Fibroblast of pulmonary artery (primary cell): ENCODE data around the gene BABAM1.

Experiments
- DNase-seq: peaks from one replicate; pipeline ENCODE4 v3.0.0-alpha.2; 2010; ENCODE audit warnings: low read depth
- H3K4me3 ChIP-seq: replicated peaks from 2 replicates; pipeline ENCODE4 v1.5.1; 2011; ENCODE audit warnings: low read depth, mild to moderate bottlenecking, control low read depth, low read length, moderate library complexity
- CTCF ChIP-seq: IDR thresholded peaks from 2 replicates; pipeline ENCODE4 v1.5.1; 2011; ENCODE audit warnings: mild to moderate bottlenecking, control low read depth, low read length, inconsistent platforms; ENCODE audit errors: missing control alignments

Gene BABAM1

GRCh38 chr19:17285415-17286135 is 18.3 kb downstream of the BABAM1 start:
- no peak overlapping the region for H3K4me3 ChIP-seq
- no peak for TF ChIP-seq CTCF
- DNase-seq: no peak

GRCh38 chr19:17286263-17286662 is 19.0 kb downstream of the BABAM1 start:
- no peak for TF ChIP-seq CTCF
- DNase-seq: no peak

GRCh38 chr19:17286752-17287151 is 19.5 kb downstream of the BABAM1 start:
- no peak overlapping the region for H3K4me3 ChIP-seq
- no peak for TF ChIP-seq CTCF
- DNase-seq: no peak

More at GRCh38 chr19:17286263-17286662, 19.0 kb downstream of the BABAM1 start:
- H3K4me3 ChIP-seq: no peak overlapping the region

GRCh38 chr19:17289489-17289888 is 22.2 kb downstream of the BABAM1 start:
- DNase-seq: peak; percentile 93
- no peak for TF ChIP-seq CTCF
- peak overlapping the region; percentile 12 for H3K4me3 ChIP-seq

GRCh38 chr19:17292301-17293074 is 25.2 kb downstream of the BABAM1 start:
- H3K4me3 ChIP-seq: peak overlapping the region; percentile 66
- TF ChIP-seq CTCF: peak; percentile 86
- DNase-seq: peak; percentile 90

- no peak for TF ChIP-seq CTCF
- H3K4me3 ChIP-seq: no peak overlapping the region
- DNase-seq: no peak
Measured at GRCh38 chr19:17293605-17294004, 26.4 kb downstream of the BABAM1 start.
